ENCODE data around the gene RFX7. TPM values are rescaled to one million over a fixed set of nuclear protein-coding genes. Genes with fewer than 3 reads are reported as not detected.

The RFX7 gene
- total and polyA plus RNA-seq, 2 donors (not counting 1 experiment from before 2014, with no cell fraction given) = 6.6 to 44.8 TPM

DNA sequence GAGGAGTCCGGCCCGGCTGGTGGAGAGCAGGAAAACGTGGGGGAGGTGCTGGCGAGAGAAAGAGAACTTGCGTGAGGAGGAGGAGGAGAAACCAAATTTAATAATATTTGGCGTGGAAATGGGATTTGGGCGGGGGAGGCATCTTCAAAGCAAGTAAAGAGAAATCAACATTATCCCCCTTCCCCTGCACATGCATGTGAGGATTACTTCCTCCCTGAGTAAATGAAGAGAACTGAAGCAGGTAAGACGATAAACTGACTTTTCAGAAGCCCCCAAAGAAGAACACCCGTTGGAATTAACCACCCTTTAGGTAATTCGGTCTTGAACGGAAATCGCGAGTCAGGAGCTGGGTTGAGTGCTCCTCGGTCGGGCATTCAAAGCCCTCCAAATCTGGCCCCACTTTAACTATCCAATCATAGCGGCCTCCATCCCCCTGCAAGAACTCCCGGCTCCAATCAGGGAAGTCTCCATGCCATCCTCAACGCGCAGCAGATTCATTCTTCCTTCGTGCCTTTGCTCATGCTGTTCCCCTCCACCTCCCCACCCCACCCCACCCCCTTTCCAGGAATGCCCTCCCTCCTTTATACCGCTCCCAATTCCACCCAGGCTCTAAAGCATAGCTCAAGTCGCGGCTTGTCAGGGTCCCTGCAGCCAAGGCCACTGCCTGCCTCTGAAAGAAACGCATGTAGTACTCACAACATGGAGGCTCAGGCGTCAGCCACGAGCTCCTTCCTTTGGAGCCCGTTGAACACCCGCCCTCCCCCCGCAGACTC lies 545 bp upstream of the RFX7 start:
- Histone ChIP-seq H3K36me3 (replicated peaks in 1 of 2; ENCODE audit: control extremely low read depth in 1 of 2, control insufficient read depth in 1 of 2, extremely low read depth in 1 of 2, insufficient read depth in 2 of 2, low read length in 1 of 2) (no peaks in the 10 kb centered on the region), H3K4me3 (ENCODE audit: control extremely low read depth in 1 of 5, extremely low read depth in 1 of 5, insufficient read depth in 1 of 5, low read depth in 2 of 5, low read length in 4 of 5) (peak overlapping the region; percentile 57 to 93 (median 75)), H3K27me3 (replicated peaks in 1 of 4; ENCODE audit: control extremely low read depth in 1 of 4, control insufficient read depth in 3 of 4, insufficient read depth in 4 of 4, low read length in 3 of 4) (no peaks in the 10 kb centered on the region), H4K20me1 (ENCODE audit: control insufficient read depth, insufficient read depth, low read length, poor library complexity, severe bottlenecking) (no peaks in the 10 kb centered on the region), H3K9ac (ENCODE audit: low read length) (peak overlapping the region; percentile 62), H3K27ac (ENCODE audit: low read length in 2 of 2) (peak overlapping the region; percentile 28 to 76), H3K79me2 (ENCODE audit: control insufficient read depth, insufficient read depth, low read length) (peaks cover 45% of the 10 kb centered on the region), H3K4me2 (replicated peaks; ENCODE audit: low read depth, low read length, poor library complexity, severe bottlenecking) (peak overlapping the region; percentile 79), H3K4me1 (ENCODE audit: control insufficient read depth in 2 of 2, insufficient read depth in 2 of 2, low read length in 2 of 2) (peaks cover 24 to 25% of the 10 kb centered on the region in 2 donors), H2AFZ (ENCODE audit: insufficient read depth, low read depth, low read length, poor library complexity, severe bottlenecking) (peak overlapping the region; percentile 94), H3K9me3 (ENCODE audit: control extremely low read depth in 1 of 3, control insufficient read depth in 2 of 3, insufficient read depth in 1 of 3, low read length in 2 of 3) (no peaks in the 10 kb centered on the region)
- intact Hi-C loops (cut with micrococcal nuclease) = loop anchor here (2.0 to 10.0 kb wide), 4 partner anchors 149 to 1049 kb away; partner anchors contain the start of genes MNS1 and RSL24D1
- Mint-ChIP-seq H3K9me3 (ENCODE audit: insufficient read depth) (no peaks in the 10 kb centered on the region), H3K27me3 (no peaks in the 10 kb centered on the region), H3K4me3 (peak overlapping the region; percentile 94), H3K4me1 (peaks cover 40% of the 10 kb centered on the region), H3K27ac (peak overlapping the region; percentile 89)
- CTCF ChIA-PET = interaction anchor here (0.5 to 2.8 kb wide), 13 partner anchors 9 to 1044 kb away, joined by 3 to 15 read pairs (median 4); no protein-coding TSS in a partner anchor
- no peak for DNase-seq
- POLR2A ChIA-PET = interaction anchor here (0.6 to 1.0 kb wide), 5 partner anchors 28 to 1469 kb away, joined by 3 to 9 read pairs (median 3); partner anchors contain the start of gene POLR2M
- no peak for TF ChIP-seq EZH2 (IDR thresholded peaks at IDR 0.05; ENCODE audit: borderline replicate concordance, insufficient read depth, low read depth, low read length, poor library complexity, severe bottlenecking)
- TF ChIP-seq, protein P1, sequence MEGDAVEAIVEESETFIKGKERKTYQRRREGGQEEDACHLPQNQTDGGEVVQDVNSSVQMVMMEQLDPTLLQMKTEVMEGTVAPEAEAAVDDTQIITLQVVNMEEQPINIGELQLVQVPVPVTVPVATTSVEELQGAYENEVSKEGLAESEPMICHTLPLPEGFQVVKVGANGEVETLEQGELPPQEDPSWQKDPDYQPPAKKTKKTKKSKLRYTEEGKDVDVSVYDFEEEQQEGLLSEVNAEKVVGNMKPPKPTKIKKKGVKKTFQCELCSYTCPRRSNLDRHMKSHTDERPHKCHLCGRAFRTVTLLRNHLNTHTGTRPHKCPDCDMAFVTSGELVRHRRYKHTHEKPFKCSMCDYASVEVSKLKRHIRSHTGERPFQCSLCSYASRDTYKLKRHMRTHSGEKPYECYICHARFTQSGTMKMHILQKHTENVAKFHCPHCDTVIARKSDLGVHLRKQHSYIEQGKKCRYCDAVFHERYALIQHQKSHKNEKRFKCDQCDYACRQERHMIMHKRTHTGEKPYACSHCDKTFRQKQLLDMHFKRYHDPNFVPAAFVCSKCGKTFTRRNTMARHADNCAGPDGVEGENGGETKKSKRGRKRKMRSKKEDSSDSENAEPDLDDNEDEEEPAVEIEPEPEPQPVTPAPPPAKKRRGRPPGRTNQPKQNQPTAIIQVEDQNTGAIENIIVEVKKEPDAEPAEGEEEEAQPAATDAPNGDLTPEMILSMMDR (IDR thresholded peaks at IDR 0.05) = no peak
- ATAC-seq (ENCODE audit: low read depth) = no peak
- 1% methylated on average over 23 of the region's 29 CpGs for WGBS (ENCODE audit: insufficient coverage)
